Fibroblast of lung (primary cell): ENCODE measurements around the gene TAX1BP1. TPM values are rescaled to one million over a fixed set of nuclear protein-coding genes. Genes with fewer than 3 reads are reported as not detected.
"Not testable (repeated sequence)": the region's sequence is repeated elsewhere in the genome, so short reads cannot be mapped to it uniquely, and the experiment has no call there.

ENCODE experiments used
- DNase-seq, 2 donors: peaks; one replicate each; pipeline versions ENCODE4 v3.0.0 to v3.0.0-alpha.2; 2010; ENCODE audit warnings: low read depth in 2 of 2
- H2AFZ ChIP-seq: 2 replicates; pipeline ENCODE4 v1.5.1; 2012; ENCODE audit warnings: low read length, control low read depth, inconsistent platforms
- H3K27ac ChIP-seq: 2 replicates; pipeline ENCODE4 v1.5.1; 2011; ENCODE audit warnings: low read length, control low read depth; ENCODE audit not compliant: insufficient read depth
- H3K27me3 ChIP-seq: 2 replicates; pipeline ENCODE4 v1.5.1; 2011; ENCODE audit warnings: mild to moderate bottlenecking, low read length; ENCODE audit not compliant: control insufficient read depth, insufficient read depth
- H3K36me3 ChIP-seq: 2 replicates; pipeline ENCODE4 v1.5.1; 2011; ENCODE audit warnings: low read length; ENCODE audit not compliant: control insufficient read depth, insufficient read depth
- H3K4me1 ChIP-seq: 2 replicates; pipeline ENCODE4 v1.5.1; 2011; ENCODE audit warnings: low read length; ENCODE audit not compliant: control insufficient read depth, insufficient read depth; ENCODE audit errors: extremely low read depth
- H3K4me2 ChIP-seq: 2 replicates; pipeline ENCODE4 v1.5.1; 2011; ENCODE audit warnings: low read length, control low read depth; ENCODE audit not compliant: insufficient read depth; ENCODE audit errors: extremely low read depth
- H3K4me3 ChIP-seq, 4 experiments: fragments of 200-600 bp in 1 of 4; sonication (generic) in 1 of 4; replicated peaks in 1 of 4; 2 replicates each; pipeline ENCODE4 v1.5.1; 2011 to 2016; ENCODE audit warnings: low read length in 4 of 4, low read depth in 3 of 4, mild to moderate bottlenecking in 3 of 4, control low read depth in 2 of 4, inconsistent platforms in 1 of 4, mixed read lengths in 1 of 4; ENCODE audit not compliant: insufficient read depth in 1 of 4; ENCODE audit errors: control extremely low read depth in 1 of 4
- H3K79me2 ChIP-seq: 2 replicates; pipeline ENCODE4 v1.5.1; 2012; ENCODE audit warnings: mild to moderate bottlenecking, low read length, inconsistent platforms; ENCODE audit not compliant: control insufficient read depth, insufficient read depth
- H3K9ac ChIP-seq: 2 replicates; pipeline ENCODE4 v1.5.1; 2011; ENCODE audit warnings: mild to moderate bottlenecking, low read length, control low read depth; ENCODE audit not compliant: insufficient read depth
- H3K9me3 ChIP-seq: 2 replicates; pipeline ENCODE4 v1.5.1; 2012; ENCODE audit warnings: low read depth, low read length; ENCODE audit not compliant: control insufficient read depth, insufficient read depth
- H4K20me1 ChIP-seq: 2 replicates; pipeline ENCODE4 v1.5.1; 2011; ENCODE audit warnings: low read length; ENCODE audit not compliant: control insufficient read depth, insufficient read depth; ENCODE audit errors: extremely low read depth
- EZH2 ChIP-seq: IDR thresholded peaks from 2 replicates; pipeline ENCODE4 v1.5.1; 2012; ENCODE audit warnings: low read length, control low read depth, mild to moderate bottlenecking; ENCODE audit errors: missing control alignments
- polyA plus RNA-seq, 2 donors: library from polyadenylated mRNA; depleted of rRNA in 1 of 2; stranded (reverse) in 1 of 2; unstranded in 1 of 2; fragments of >200 nt; gene quantifications; 2 replicates each; pipeline ENCODE4 v1.2.1, GENCODE V29; 2011 to 2012; ENCODE audit warnings: missing spikeins in 1 of 2
- total RNA-seq: library from RNA; depleted of rRNA; stranded (reverse); fragments of >200 nt; gene quantifications from 2 replicates; pipeline ENCODE4 v1.2.1, GENCODE V29; 2014
- TF ChIP-seq, protein P1 (sequence below), 2 donors: IDR thresholded peaks in 1 of 2; conservative IDR thresholded peaks in 1 of 2; 1 replicate in 1 of 2; 2 replicates in 1 of 2; pipeline ENCODE4 v1.5.1; 2011 to 2012; ENCODE audit warnings: low read length in 2 of 2, control low read depth in 1 of 2, inconsistent platforms in 1 of 2, low read depth in 1 of 2, mild to moderate bottlenecking in 1 of 2

The TAX1BP1 gene
- total and polyA plus RNA-seq, 2 donors (not counting 1 experiment from before 2014, with no cell fraction given), result 98.6 to 111 TPM

DNA sequence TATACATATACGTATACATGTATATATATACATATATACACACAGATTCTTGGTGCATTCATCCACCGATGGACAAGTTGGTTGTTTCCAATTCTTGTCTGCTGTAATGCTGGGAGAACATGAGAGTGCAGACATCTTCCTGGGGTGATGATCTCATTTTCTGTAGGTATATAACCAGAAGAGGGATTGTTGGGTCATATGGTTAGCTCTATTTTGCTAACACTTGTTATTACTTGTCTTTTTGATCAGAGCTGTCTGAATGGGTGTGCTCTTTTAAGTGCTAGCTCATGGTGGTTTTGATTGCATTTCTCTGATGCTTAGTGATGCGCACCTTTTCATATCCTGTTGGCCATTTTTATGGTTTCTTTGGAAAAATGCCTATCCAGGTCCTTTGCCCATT is 106.4 kb downstream of the TAX1BP1 start:
- Histone ChIP-seq H3K9me3 (no peaks in the 10 kb centered on the region), H3K4me3 (no peak overlapping the region), H3K27ac (no peak overlapping the region), H3K79me2 (no peaks in the 10 kb centered on the region), H4K20me1 (no peaks in the 10 kb centered on the region), H2AFZ (no peak overlapping the region), H3K9ac (no peak overlapping the region), H3K36me3 (no peaks in the 10 kb centered on the region), H3K4me1 (no peaks in the 10 kb centered on the region), H3K27me3 (no peaks in the 10 kb centered on the region), H3K4me2 (no peak overlapping the region)
- no peak for TF ChIP-seq EZH2
- TF ChIP-seq, protein P1, sequence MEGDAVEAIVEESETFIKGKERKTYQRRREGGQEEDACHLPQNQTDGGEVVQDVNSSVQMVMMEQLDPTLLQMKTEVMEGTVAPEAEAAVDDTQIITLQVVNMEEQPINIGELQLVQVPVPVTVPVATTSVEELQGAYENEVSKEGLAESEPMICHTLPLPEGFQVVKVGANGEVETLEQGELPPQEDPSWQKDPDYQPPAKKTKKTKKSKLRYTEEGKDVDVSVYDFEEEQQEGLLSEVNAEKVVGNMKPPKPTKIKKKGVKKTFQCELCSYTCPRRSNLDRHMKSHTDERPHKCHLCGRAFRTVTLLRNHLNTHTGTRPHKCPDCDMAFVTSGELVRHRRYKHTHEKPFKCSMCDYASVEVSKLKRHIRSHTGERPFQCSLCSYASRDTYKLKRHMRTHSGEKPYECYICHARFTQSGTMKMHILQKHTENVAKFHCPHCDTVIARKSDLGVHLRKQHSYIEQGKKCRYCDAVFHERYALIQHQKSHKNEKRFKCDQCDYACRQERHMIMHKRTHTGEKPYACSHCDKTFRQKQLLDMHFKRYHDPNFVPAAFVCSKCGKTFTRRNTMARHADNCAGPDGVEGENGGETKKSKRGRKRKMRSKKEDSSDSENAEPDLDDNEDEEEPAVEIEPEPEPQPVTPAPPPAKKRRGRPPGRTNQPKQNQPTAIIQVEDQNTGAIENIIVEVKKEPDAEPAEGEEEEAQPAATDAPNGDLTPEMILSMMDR (conservative IDR thresholded peaks at IDR 0.05 in 1 of 2, IDR thresholded peaks at IDR 0.05 in 1 of 2; ENCODE audit: low read depth in 1 of 2, low read length in 2 of 2), result no peak
- DNase-seq, result peak in 1 of 2 donors; percentile 18

DNA sequence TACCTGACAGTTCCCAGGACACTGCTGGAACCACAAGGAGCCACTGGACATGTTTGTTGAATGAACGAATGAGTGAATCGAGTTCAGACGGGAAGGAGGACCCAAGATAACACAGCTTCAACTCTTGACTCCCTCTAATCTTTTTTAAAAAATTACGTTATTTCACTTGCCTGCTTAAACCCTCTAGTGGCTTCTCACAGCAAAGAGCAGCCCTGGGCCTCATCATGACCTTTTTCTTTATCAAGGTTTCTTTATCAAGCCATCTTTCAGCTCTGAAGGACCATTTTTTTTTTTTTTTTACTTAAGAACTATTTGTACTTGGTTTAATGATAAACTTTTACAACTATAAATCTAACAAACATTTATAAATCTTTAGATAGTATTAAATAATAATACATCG is 110.6 kb downstream of the TAX1BP1 start:
- TF ChIP-seq, protein P1 (conservative IDR thresholded peaks at IDR 0.05 in 1 of 2, IDR thresholded peaks at IDR 0.05 in 1 of 2; ENCODE audit: low read depth in 1 of 2, low read length in 2 of 2), result no peak
- TF ChIP-seq EZH2, result no peak
- Histone ChIP-seq H2AFZ (no peak overlapping the region), H4K20me1 (no peaks in the 10 kb centered on the region), H3K4me1 (no peaks in the 10 kb centered on the region), H3K9me3 (no peaks in the 10 kb centered on the region), H3K9ac (no peak overlapping the region), H3K4me2 (no peak overlapping the region), H3K4me3 (no peak overlapping the region), H3K36me3 (no peaks in the 10 kb centered on the region), H3K27ac (no peak overlapping the region), H3K79me2 (no peaks in the 10 kb centered on the region), H3K27me3 (no peaks in the 10 kb centered on the region)
- DNase-seq, result no peak

GRCh38 chr7:27856703-27857485 is 116.9 kb downstream of the TAX1BP1 start:
- not testable (repeated sequence) for H3K36me3 ChIP-seq, H4K20me1 ChIP-seq, H3K27ac ChIP-seq, H3K4me1 ChIP-seq, H3K79me2 ChIP-seq, H3K9me3 ChIP-seq, H3K27me3 ChIP-seq, DNase-seq, H3K4me3 ChIP-seq, H3K4me2 ChIP-seq, H3K9ac ChIP-seq, H2AFZ ChIP-seq
